ENCODE measurements around the gene TBC1D25.

DNA sequence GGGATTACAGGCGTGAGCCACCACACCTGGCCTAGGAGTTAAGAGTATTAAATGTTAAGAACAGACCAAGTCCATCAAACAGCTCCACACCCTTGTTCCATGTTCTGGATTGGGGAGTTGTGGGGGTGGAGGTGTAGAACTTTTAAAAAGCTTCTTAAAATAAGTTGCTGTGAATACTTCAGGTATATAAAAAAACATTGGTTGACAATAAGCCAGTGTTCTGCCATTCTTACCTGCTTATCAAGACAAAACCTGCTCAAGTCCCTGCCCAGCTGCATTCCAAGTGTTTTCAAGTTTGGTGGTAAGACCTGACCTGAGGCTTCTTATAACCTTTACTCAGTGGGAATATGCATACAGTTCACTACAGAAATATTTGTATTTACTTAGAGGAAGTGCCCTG lies 41.1 kb downstream of the TBC1D25 start:
- TF ChIP-seq, protein P1, sequence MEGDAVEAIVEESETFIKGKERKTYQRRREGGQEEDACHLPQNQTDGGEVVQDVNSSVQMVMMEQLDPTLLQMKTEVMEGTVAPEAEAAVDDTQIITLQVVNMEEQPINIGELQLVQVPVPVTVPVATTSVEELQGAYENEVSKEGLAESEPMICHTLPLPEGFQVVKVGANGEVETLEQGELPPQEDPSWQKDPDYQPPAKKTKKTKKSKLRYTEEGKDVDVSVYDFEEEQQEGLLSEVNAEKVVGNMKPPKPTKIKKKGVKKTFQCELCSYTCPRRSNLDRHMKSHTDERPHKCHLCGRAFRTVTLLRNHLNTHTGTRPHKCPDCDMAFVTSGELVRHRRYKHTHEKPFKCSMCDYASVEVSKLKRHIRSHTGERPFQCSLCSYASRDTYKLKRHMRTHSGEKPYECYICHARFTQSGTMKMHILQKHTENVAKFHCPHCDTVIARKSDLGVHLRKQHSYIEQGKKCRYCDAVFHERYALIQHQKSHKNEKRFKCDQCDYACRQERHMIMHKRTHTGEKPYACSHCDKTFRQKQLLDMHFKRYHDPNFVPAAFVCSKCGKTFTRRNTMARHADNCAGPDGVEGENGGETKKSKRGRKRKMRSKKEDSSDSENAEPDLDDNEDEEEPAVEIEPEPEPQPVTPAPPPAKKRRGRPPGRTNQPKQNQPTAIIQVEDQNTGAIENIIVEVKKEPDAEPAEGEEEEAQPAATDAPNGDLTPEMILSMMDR (IDR thresholded peaks at IDR 0.05): no peak
- TF ChIP-seq POLR2A (IDR thresholded peaks at IDR 0.05): no peak
